ENCODE measurements around the gene GRHL3.

Gene GRHL3

GRCh38 chr1:24299901-24300300, 19.3 kb upstream of the GRHL3 start:
- no peaks in the 10 kb centered on the region for H3K9me3 Mint-ChIP-seq
- no peak overlapping the region for H3K4me3 Mint-ChIP-seq
- no peaks in the 10 kb centered on the region for H3K36me3 Mint-ChIP-seq (ENCODE audit: low read depth)
- no peak overlapping the region for H3K27ac Mint-ChIP-seq
- H3K4me1 Mint-ChIP-seq (ENCODE audit: low read depth) = no peaks in the 10 kb centered on the region
- peaks cover 29% of the 10 kb centered on the region for H3K27me3 Mint-ChIP-seq
- DNase-seq = no peak

- DNase-seq = no peak
Measured at GRCh38 chr1:24300971-24301784, 18.0 kb upstream of the GRHL3 start.

DNA sequence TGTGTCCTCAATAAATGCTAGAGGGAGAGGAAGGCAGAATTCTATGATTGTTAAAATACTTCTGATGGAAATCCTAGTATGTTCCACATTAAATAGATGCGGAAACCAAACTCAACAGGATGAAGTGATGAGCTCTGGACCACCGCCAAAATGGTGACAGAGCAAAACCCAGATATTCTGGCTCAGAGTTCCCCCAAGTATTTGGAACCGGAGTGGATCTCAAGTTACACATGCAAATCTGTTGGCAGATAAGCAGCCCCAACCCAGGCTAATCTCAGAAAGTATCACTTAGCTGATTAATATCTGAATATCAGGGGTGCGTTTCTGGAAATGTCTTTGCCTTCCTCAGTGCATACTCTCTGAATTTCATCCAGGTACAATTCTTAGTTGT, 17.4 kb upstream of the GRHL3 start:
- no peak for DNase-seq

More at GRCh38 chr1:24300971-24301784, 18.0 kb upstream of the GRHL3 start:
- no peak overlapping the region for H3K4me3 Mint-ChIP-seq
- peaks cover 36% of the 10 kb centered on the region for H3K27me3 Mint-ChIP-seq
- no peaks in the 10 kb centered on the region for H3K9me3 Mint-ChIP-seq
- no peaks in the 10 kb centered on the region for H3K4me1 Mint-ChIP-seq (ENCODE audit: low read depth)
- H3K36me3 Mint-ChIP-seq (ENCODE audit: low read depth) = no peaks in the 10 kb centered on the region
- H3K27ac Mint-ChIP-seq = no peak overlapping the region

DNA sequence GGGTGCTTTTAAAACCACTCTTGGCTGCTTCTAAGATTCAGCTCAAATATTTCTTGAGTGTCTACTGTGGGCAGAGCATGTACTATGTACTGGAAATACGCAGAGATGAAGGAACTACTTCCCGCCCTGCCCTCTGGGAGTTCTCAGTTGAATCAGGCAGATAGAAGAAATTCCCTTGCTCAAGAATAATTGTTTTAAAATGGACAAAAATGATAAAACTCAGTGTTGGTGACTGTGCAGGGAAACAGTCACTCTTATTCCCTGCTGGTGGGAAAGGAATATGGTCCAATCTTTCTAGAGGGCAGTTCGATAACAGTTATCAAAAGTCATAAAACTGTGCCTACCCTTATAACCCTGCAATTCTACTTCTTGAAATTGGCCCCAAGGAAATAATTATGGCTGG, 16.9 kb upstream of the GRHL3 start:
- Mint-ChIP-seq H3K4me3 (no peak overlapping the region), H3K36me3 (ENCODE audit: low read depth) (no peaks in the 10 kb centered on the region), H3K27ac (no peak overlapping the region), H3K4me1 (ENCODE audit: low read depth) (no peaks in the 10 kb centered on the region), H3K9me3 (no peaks in the 10 kb centered on the region), H3K27me3 (peaks cover 43% of the 10 kb centered on the region)
- no peak for DNase-seq

More for the DNA sequence above, 17.4 kb upstream of the GRHL3 start:
- Mint-ChIP-seq H3K4me3 (no peak overlapping the region), H3K27ac (no peak overlapping the region), H3K4me1 (ENCODE audit: low read depth) (no peaks in the 10 kb centered on the region), H3K27me3 (peaks cover 39% of the 10 kb centered on the region), H3K36me3 (ENCODE audit: low read depth) (no peaks in the 10 kb centered on the region), H3K9me3 (no peaks in the 10 kb centered on the region)

GRCh38 chr1:24303600-24303999, 15.6 kb upstream of the GRHL3 start:
- DNase-seq = no peak
- Mint-ChIP-seq H3K27ac (no peak overlapping the region), H3K27me3 (peaks cover 39% of the 10 kb centered on the region), H3K9me3 (no peaks in the 10 kb centered on the region), H3K4me3 (no peak overlapping the region), H3K36me3 (ENCODE audit: low read depth) (no peaks in the 10 kb centered on the region), H3K4me1 (ENCODE audit: low read depth) (peaks cover 1% of the 10 kb centered on the region)

DNA sequence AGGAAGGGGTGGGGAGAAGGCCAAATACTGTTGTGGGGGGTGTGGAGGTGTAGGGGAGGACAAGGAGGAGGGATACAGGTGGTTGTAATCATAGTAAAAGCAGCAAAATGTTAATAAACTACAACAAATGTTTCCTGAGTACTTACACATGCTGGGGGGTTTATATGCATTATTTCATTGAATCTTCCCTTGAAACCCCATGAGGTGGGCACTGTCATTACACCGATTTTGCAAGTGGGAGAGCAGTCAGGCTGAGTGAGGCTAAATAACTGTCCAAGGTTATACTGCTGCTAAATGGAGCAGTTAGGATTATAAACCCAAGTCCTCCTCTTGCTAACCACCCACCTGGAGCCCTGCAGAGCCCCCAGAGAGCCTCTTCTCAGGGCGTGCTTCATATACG, 14.4 kb upstream of the GRHL3 start:
- Mint-ChIP-seq H3K27me3 (peaks cover 41% of the 10 kb centered on the region), H3K27ac (no peak overlapping the region)

DNA sequence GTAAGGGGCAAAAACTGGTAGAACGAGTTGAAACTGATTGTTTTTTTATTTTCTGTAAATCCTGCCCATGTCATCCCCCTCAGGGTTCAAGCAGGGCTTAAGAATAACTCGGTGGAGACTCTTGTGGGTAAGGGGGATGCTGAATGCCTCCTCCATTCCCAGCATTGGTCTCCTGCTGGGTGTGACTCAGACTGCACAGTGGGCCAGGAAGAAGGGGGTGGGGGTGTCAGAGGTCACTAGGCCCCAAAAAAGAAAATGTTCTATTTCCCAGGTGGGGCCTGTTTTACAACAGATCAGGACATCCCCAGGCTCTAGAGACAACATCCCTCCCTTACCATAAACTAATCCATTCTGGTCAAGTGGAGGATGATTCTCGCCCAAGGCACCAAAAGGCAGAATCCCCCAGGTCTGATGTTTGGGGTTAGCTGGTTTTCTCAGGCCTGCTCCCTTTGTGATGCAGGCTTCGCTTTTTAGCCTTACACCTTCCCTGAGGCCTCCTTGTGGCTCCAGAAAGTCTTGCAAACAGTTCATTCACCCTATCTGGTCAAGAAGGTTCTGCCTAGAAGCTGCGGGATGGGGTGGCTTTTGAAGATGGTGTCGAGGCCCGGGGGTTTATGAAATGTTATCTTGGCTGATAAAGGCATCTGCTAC, 10.7 kb upstream of the GRHL3 start:
- peaks cover 33% of the 10 kb centered on the region for H3K27me3 Mint-ChIP-seq
- no peak overlapping the region for H3K27ac Mint-ChIP-seq
- no peaks in the 10 kb centered on the region for H3K9me3 Mint-ChIP-seq
- H3K4me3 Mint-ChIP-seq = no peak overlapping the region
- DNase-seq = no peak
- no peaks in the 10 kb centered on the region for H3K36me3 Mint-ChIP-seq (ENCODE audit: low read depth)
- H3K4me1 Mint-ChIP-seq (ENCODE audit: low read depth) = peaks cover 13% of the 10 kb centered on the region

More for the DNA sequence above, 14.4 kb upstream of the GRHL3 start:
- Mint-ChIP-seq H3K36me3 (ENCODE audit: low read depth) (no peaks in the 10 kb centered on the region), H3K4me1 (ENCODE audit: low read depth) (peaks cover 7% of the 10 kb centered on the region), H3K4me3 (no peak overlapping the region), H3K9me3 (no peaks in the 10 kb centered on the region)
- no peak for DNase-seq

DNA sequence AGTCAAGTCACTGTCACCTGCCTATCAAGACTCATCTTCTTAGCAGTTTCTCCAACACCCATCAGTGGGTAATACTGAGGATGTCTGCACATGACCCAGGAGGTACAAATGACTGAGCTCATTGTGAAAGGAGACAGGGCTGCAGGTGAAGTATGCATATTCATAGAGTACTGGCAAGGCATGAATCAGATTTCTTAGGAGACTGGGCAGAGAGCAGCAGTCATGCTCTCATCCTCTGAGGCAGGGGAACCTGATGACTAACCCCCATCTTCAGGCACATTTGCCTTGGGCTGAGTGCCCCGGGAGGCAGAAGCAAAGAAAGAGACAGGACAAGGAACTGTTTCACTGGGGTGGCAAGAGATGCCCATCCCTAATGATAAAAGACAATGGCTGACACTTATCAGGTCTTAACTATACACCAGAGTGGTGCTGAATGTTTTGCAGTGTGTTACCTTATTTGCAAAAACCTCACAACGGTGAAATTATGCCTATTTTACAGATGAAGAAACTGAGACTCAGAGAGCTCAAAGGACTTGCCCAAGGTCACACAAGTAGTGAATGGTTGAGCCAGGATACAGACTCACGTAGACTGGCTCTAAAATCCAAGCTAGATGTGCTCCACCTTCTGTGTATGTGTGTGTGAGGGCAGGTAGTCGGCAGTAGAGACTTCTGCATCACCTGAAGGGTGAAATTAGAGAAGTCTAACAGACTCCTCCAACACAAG, 9.2 kb upstream of the GRHL3 start:
- Mint-ChIP-seq H3K4me3 (no peak overlapping the region), H3K4me1 (ENCODE audit: low read depth) (peaks cover 13% of the 10 kb centered on the region), H3K9me3 (no peaks in the 10 kb centered on the region), H3K27ac (no peak overlapping the region), H3K27me3 (peaks cover 27% of the 10 kb centered on the region), H3K36me3 (ENCODE audit: low read depth) (no peaks in the 10 kb centered on the region)
- no peak for DNase-seq

- no peaks in the 10 kb centered on the region for H3K36me3 Mint-ChIP-seq (ENCODE audit: low read depth)
Measured at GRCh38 chr1:24311234-24311633, 7.9 kb upstream of the GRHL3 start.

DNA sequence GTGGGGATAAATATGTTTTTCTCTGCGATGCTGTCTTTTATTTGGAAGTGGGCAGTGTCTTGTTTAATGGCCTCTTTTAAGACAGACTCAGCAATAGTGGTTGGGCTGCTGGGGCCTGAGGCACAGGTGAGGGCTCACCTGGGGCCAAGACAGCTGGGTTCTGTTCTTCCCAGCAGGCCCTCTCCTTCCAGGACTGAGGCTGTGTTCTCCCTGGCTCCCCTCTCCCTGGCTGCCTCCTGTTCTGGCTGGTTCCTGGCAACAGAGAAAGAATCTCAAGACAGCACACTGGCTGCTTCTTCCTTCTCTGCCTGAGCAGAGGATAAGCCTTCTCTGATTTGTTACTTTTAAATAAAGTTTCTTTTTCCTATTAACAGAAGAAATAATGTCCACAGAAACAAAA, 7.4 kb upstream of the GRHL3 start:
- H3K27ac Mint-ChIP-seq = no peak overlapping the region
- no peak for DNase-seq
- peaks cover 13% of the 10 kb centered on the region for H3K4me1 Mint-ChIP-seq (ENCODE audit: low read depth)
- H3K9me3 Mint-ChIP-seq = no peaks in the 10 kb centered on the region
- H3K27me3 Mint-ChIP-seq = peaks cover 31% of the 10 kb centered on the region
- H3K36me3 Mint-ChIP-seq (ENCODE audit: low read depth) = no peaks in the 10 kb centered on the region
- H3K4me3 Mint-ChIP-seq = no peak overlapping the region

More at GRCh38 chr1:24311234-24311633, 7.9 kb upstream of the GRHL3 start:
- Mint-ChIP-seq H3K4me3 (no peak overlapping the region), H3K27ac (no peak overlapping the region), H3K27me3 (peaks cover 32% of the 10 kb centered on the region), H3K9me3 (no peaks in the 10 kb centered on the region), H3K4me1 (ENCODE audit: low read depth) (peaks cover 13% of the 10 kb centered on the region)
- DNase-seq = no peak

GRCh38 chr1:24315391-24315790, 3.8 kb upstream of the GRHL3 start:
- no peak for DNase-seq
- no peak overlapping the region for H3K27ac Mint-ChIP-seq
- no peaks in the 10 kb centered on the region for H3K36me3 Mint-ChIP-seq (ENCODE audit: low read depth)
- H3K9me3 Mint-ChIP-seq = no peaks in the 10 kb centered on the region
- H3K4me3 Mint-ChIP-seq = no peak overlapping the region
- H3K27me3 Mint-ChIP-seq = peaks cover 48% of the 10 kb centered on the region
- H3K4me1 Mint-ChIP-seq (ENCODE audit: low read depth) = peaks cover 22% of the 10 kb centered on the region

DNA sequence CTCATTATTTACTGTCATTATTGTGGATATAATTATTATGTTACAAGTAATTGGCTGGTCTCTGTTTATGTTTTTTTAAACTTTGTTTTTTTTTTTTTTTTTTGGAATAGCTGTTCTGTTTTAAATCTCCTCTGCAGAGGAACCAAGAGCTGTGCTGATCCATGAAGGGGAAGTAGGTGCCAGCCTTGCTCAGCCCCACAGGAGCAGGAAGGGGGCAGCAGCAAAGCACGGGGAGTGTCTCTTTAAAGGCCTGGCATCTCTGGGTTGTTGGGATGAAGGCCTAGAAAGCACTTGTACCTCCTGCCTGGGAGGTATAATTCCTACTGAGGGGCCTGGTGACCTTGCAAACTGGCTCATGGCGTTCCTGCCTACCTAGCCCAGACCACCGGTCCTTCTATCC, 2.5 kb upstream of the GRHL3 start:
- Mint-ChIP-seq H3K27me3 (peaks cover 61% of the 10 kb centered on the region), H3K4me3 (no peak overlapping the region)

DNA sequence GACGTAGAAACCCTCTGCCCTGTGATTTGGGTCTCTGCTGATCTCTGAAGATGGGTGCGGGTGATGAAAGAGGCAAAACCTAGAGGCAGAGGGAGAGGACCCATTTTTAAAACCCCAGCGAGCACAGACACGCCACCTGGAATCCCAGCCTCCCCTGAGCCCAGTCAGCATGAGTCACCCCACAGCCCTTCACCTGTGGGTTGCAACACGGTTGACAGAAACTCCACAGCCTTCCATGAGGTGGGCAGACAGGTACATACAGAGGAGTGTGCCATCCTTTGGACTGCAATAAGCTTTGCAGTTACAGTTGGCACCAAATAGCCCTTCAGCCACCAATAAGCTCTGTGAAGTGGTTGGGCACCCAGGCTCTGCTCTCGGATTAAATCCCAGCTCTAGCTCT, 2.1 kb upstream of the GRHL3 start:
- no peaks in the 10 kb centered on the region for H3K36me3 Mint-ChIP-seq (ENCODE audit: low read depth)
- H3K27ac Mint-ChIP-seq = no peak overlapping the region
- no peak overlapping the region for H3K4me3 Mint-ChIP-seq
- H3K4me1 Mint-ChIP-seq (ENCODE audit: low read depth) = peaks cover 35% of the 10 kb centered on the region
- no peak for DNase-seq
- no peaks in the 10 kb centered on the region for H3K9me3 Mint-ChIP-seq
- H3K27me3 Mint-ChIP-seq = peaks cover 61% of the 10 kb centered on the region

More for the DNA sequence above, 2.5 kb upstream of the GRHL3 start:
- no peak for DNase-seq
- no peaks in the 10 kb centered on the region for H3K36me3 Mint-ChIP-seq (ENCODE audit: low read depth)
- H3K4me1 Mint-ChIP-seq (ENCODE audit: low read depth) = peaks cover 34% of the 10 kb centered on the region
- H3K9me3 Mint-ChIP-seq = no peaks in the 10 kb centered on the region
- no peak overlapping the region for H3K27ac Mint-ChIP-seq

DNA sequence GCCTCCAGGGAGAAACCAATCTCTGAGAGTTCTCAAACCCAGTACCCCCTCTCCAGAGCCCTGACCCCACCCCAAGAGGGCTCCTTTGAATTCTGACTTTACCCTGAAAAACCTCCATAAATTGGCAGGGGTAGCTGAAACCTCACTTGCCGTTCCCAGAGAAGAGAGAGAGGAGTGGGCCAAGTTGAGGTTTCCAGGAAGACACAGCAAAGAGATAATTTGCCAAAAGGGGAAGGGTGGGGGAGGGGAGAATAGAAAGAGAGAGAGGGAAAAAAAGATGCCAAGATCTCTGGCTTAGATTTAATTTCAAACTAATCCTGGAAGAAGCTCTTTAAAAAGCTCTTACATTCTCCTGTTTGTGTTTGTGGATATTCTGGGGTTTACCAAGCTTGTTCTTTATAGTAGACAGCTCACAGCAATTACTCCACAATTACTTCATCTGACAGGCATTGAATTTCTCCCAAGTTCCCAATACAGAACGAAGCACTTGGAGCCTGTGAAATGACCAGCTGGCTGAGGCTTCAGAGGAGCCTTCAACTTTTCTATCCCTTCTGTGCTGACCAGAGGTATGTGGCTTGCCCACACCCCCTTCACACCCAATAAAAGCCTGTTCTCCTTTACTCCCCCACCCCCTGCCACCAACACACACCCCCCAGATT, 1.1 kb upstream of the GRHL3 start:
- Mint-ChIP-seq H3K9me3 (no peaks in the 10 kb centered on the region), H3K27ac (no peak overlapping the region), H3K4me1 (ENCODE audit: low read depth) (peaks cover 44% of the 10 kb centered on the region), H3K36me3 (ENCODE audit: low read depth) (no peaks in the 10 kb centered on the region), H3K27me3 (peaks cover 70% of the 10 kb centered on the region), H3K4me3 (no peak overlapping the region)
- DNase-seq = no peak

All from activated T-cell treated with anti-CD3 and anti-CD28 coated beads, Interleukin-2, amount 50 U/mL, for 24 hours (primary cell).